Thoracic aorta endothelial cell (primary cell): ENCODE measurements around the gene HOXB6. TPM values are rescaled to one million over a fixed set of nuclear protein-coding genes. Genes with fewer than 3 reads are reported as not detected.

Source experiments
- small RNA-seq: library from RNA; depleted of rRNA; stranded (forward); fragments of <200 nt; gene quantifications from one replicate; pipeline ENCODE3, GENCODE V24; 2012
- total RNA-seq: library from RNA; depleted of rRNA; stranded (reverse); fragments of >200 nt; gene quantifications from 2 replicates; pipeline ENCODE4 v1.2.3, GENCODE V29; 2012

Gene HOXB6
- 2.5 and 34.7 TPM in 2 replicates for total RNA-seq

GRCh38 chr17:48604770-48605329 lies at the start of gene HOXB6:
Gene HOXB6, minus strand, starts transcription at chr17:48604986. Its CDS starts 6,836 bp downstream, at chr17:48598150.

DNA sequence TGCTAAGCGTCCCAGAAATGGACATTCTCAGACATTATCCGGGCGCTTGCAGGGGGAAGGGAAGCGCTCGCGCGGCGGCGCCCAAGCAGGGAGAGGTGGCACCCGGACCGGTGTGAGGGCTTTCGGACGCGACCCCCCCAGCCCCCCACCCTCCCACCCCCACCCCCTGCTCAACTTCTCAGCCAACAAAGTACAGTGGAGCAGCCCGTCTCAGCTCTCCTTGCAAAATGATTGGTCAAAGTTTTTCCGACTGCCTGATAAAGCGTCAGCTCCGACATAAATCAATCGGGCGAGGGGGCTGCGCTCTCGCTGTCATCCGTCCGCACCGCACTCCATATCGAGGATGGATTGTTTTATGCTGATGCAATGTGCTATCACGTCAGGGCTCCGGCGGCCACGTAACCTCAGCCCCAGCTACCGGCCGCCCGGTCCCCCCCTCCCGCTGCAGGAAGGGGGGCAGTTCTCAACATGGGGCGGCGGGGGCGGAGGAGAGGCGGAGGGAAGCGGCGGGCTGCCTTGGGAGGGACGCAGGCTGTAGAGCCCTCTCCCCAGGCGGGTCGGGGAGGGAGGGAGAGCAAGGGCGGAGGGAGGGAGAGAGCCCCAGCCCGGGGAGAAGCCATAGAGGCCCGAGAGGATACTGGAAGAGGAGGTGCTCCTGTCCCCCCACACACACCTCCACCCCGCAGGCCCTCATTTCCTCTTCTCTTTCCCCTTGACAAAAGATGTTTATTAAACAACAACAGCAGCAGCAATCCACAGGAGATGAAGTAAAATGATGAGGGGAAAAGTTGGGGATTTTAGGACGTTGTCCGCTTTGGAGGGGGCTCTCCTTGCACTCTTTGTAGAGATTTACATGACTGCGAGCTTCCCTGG lies 21.7 kb upstream of the HOXB6 start, which contains the start of gene HOXB9:
Gene HOXB9, minus strand, starts transcription at position 114 of the 873 bp plus-strand sequence. Its CDS starts 89 bp downstream, at position 25.

GRCh38 chr17:48615047-48615962 lies 10.5 kb upstream of the HOXB6 start, which contains the start of gene HOXB8:
Gene HOXB8, minus strand, starts transcription at chr17:48615292. Its CDS starts 588 bp downstream, at chr17:48614704.

GRCh38 chr17:48610282-48611211 lies 5.8 kb upstream of the HOXB6 start, which contains the start of gene HOXB7:
Gene HOXB7, minus strand, starts transcription at chr17:48611017. Its CDS starts 99 bp downstream, at chr17:48610918.

GRCh38 chr17:48593126-48593829 lies 11.5 kb downstream of the HOXB6 start, which contains the start of gene HOXB5:
Gene HOXB5, minus strand, starts transcription at chr17:48593779. Its CDS starts 97 bp downstream, at chr17:48593682.

DNA sequence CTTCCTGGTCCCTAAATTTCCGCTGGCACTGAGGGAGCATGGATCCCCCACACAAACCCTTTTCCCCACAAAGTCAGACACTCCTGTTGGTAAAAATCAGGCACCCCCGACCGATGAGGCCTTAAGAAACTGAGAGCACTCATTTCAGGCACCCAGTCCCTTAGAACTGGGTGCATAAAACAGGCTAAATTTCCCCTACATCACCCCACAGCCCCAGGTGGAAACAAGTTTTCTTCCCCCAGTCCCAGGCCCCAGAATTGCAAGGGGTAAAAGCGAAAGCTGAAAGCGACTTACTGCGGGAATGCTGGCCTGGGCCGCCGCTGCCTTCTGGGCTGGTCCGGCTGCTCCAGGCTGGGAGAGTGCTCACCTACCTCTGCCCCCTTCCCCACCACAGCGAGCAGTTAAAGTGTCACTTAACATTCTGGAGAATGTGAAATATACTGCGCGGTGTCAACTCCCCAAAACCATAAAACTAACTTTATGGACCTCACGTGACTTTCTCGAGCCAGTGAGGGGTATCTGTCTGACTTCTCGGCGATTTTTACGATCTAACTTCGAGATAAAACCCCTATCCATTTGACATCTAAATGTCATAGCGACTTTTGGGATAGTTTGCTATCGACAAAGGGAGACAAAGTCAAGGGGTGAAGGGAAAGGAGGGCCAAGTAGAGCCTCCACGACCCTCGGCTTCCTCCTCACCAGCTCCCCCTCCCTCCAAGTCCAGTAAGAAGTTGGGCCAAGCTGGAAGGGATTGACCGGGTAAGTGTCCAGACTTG lies 14.8 kb downstream of the HOXB6 start, which contains the start of gene HOXB3:
Gene HOXB3, minus strand, starts transcription at position 411 of the 776 bp plus-strand sequence. CDS start 37,767 bp downstream, outside the sequence.

GRCh38 chr17:48577946-48578615 lies 26.7 kb downstream of the HOXB6 start, which contains the start of gene HOXB4:
Gene HOXB4, minus strand, starts transcription at chr17:48578350. Its CDS starts 31 bp downstream, at chr17:48578319.

Small RNAs within 50 kb of the gene (small RNA-seq; reads per million reads assigned to genes)
- gene MIR196A1 = not detected

Other genes starting within 250 kb of the HOXB6 start
- 0.36 TPM in 1 of 2 replicates, not detected in the other for gene SKAP1, start 174.8 kb downstream of the HOXB6 start, total RNA-seq
- not detected in 2 replicates for gene HOXB1, start 74.0 kb downstream of the HOXB6 start, total RNA-seq
- gene HOXB2, start 59.9 kb downstream of the HOXB6 start, total RNA-seq = 6.8 and 8.1 TPM in 2 replicates
- gene HOXB4, start 26.6 kb downstream of the HOXB6 start, total RNA-seq = 4.8 and 15.7 TPM in 2 replicates
- gene HOXB3, start 14.7 kb downstream of the HOXB6 start, total RNA-seq = 15.2 and 47.1 TPM in 2 replicates
- 0.13 and 1.5 TPM in 2 replicates for gene HOXB5, start 11.2 kb downstream of the HOXB6 start, total RNA-seq
- gene HOXB7, start 6.0 kb upstream of the HOXB6 start, total RNA-seq = 1.1 and 13.4 TPM in 2 replicates
- gene HOXB8, start 10.3 kb upstream of the HOXB6 start, total RNA-seq = 2.9 TPM in 1 of 2 replicates, not detected in the other
- 1.4 TPM in 1 of 2 replicates, not detected in the other for gene HOXB9, start 21.4 kb upstream of the HOXB6 start, total RNA-seq
- not detected in 2 replicates for gene PRAC1, start 117.5 kb upstream of the HOXB6 start, total RNA-seq
- gene PRAC2, start 118.2 kb upstream of the HOXB6 start, total RNA-seq = not detected in 2 replicates
- 0.07 TPM in 1 of 2 replicates, not detected in the other for gene HOXB13, start 123.8 kb upstream of the HOXB6 start, total RNA-seq
- gene TTLL6, start 212.2 kb upstream of the HOXB6 start, total RNA-seq = 0.07 TPM in 1 of 2 replicates, not detected in the other
- 63.4 and 71.3 TPM in 2 replicates for gene CALCOCO2, start 226.0 kb upstream of the HOXB6 start, total RNA-seq